Measurements from ENCODE around the gene SLC28A2.

GRCh38 chr15:45263854-45264253 lies 11.8 kb downstream of the SLC28A2 start:
- no peak for TF ChIP-seq POLR2AphosphoS5 (IDR thresholded peaks at IDR 0.05)
- no peak for TF ChIP-seq TAF1 (IDR thresholded peaks at IDR 0.05; ENCODE audit: low read depth)
- no peak for TF ChIP-seq EP300 (conservative IDR thresholded peaks at IDR 0.05; ENCODE audit: poor library complexity, severe bottlenecking)

All from neural cell (in vitro differentiated cells).